K562 (cell line): Measurements from ENCODE around the gene HTR5A. TPM values are rescaled to one million over a fixed set of nuclear protein-coding genes. Genes with fewer than 3 reads are reported as not detected.

Experiments used
- ATAC-seq: fragments of 200-7000 bp; cut with Tn5 transposase; 3 replicates; pipeline ENCODE4 v1.9.1; 2020; ENCODE audit warnings: moderate library complexity
- BruUV-seq: library from RNA; stranded (reverse); fragments of 400-500 nt; replicated peaks from 2 replicates; lab custom pipeline; 2021; lab: Mats Ljungman, UMichigan
- CTCF ChIA-PET: fragments of 300-600 bp; formaldehyde crosslinking; extraction: SDS; loops from one replicate; lab custom pipeline; 2021; ENCODE audit warnings: low intra/inter-chr PET ratio; lab: Yijun Ruan, JAX
- POLR2A ChIA-PET: fragments of 300-600, 350-650 bp; sonication (Branson Sonifier 250); formaldehyde crosslinking; extraction: SDS; loops from one replicate; lab custom pipeline; 2021; ENCODE audit warnings: antibody characterized with exemption, inconsistent platforms; lab: Yijun Ruan, JAX
- DNase-seq, 4 experiments: peaks; one replicate each; pipeline versions ENCODE4 v3.0.0 to v3.0.0-alpha.2; 2011 to 2018; ENCODE audit warnings: low spot score in 3 of 4, mixed read lengths in 3 of 4; ENCODE audit errors: extremely low read depth in 1 of 4
- FAIRE-seq: peaks from 2 replicates; lab custom pipeline; 2011; peaks lifted over from hg19 to GRCh38; lab: Jason Lieb, UNC
- H2AFZ ChIP-seq: 2 replicates; pipeline ENCODE4 v1.6.0; 2011; ENCODE audit warnings: low read depth, low read length, control low read depth, inconsistent platforms
- H3K27ac ChIP-seq: fragments of 200-600 bp; 3 replicates; pipeline ENCODE4 v1.8.0; 2011; ENCODE audit warnings: low read depth, mild to moderate bottlenecking, control low read depth, inconsistent platforms, low read length, moderate library complexity, mixed read lengths; ENCODE audit errors: extremely low read depth
- H3K27me3 ChIP-seq, 2 experiments: fragments of 300-600 bp in 1 of 2; 2 replicates in 1 of 2; 3 replicates in 1 of 2; pipeline versions ENCODE4 v1.6.0 to v1.8.0; 2011; ENCODE audit warnings: inconsistent platforms in 2 of 2, low read length in 2 of 2, mild to moderate bottlenecking in 1 of 2, mixed read lengths in 1 of 2, moderate library complexity in 1 of 2; ENCODE audit not compliant: control insufficient read depth in 2 of 2, insufficient read depth in 2 of 2
- H3K36me3 ChIP-seq: fragments of 300-600 bp; 3 replicates; pipeline ENCODE4 v1.8.0; 2011; ENCODE audit warnings: mild to moderate bottlenecking, low read length, inconsistent platforms; ENCODE audit not compliant: control insufficient read depth, insufficient read depth
- H3K4me1 ChIP-seq, 2 experiments: fragments of 200-600 bp in 1 of 2; replicated peaks in 1 of 2; 2 replicates in 1 of 2; 3 replicates in 1 of 2; pipeline versions ENCODE4 v1.5.1 to v1.8.0; 2011; ENCODE audit warnings: inconsistent platforms in 2 of 2, low read length in 2 of 2, mild to moderate bottlenecking in 1 of 2, mixed read lengths in 1 of 2, moderate library complexity in 1 of 2; ENCODE audit not compliant: control insufficient read depth in 2 of 2, insufficient read depth in 2 of 2
- H3K4me2 ChIP-seq: 2 replicates; pipeline ENCODE4 v1.6.1; 2011; ENCODE audit warnings: low read length, control low read depth, inconsistent platforms, mixed read lengths; ENCODE audit not compliant: insufficient read depth
- H3K4me3 ChIP-seq: fragments of 200-600 bp; sonication (generic), shearing (Covaris generic); 2 replicates; pipeline ENCODE4 v1.5.1; 2016; ENCODE audit warnings: control low read depth, inconsistent platforms
- H3K79me2 ChIP-seq: fragments of 200-600 bp; 3 replicates; pipeline ENCODE4 v1.8.0; 2011; ENCODE audit warnings: low read length, inconsistent platforms; ENCODE audit not compliant: control insufficient read depth, insufficient read depth
- H3K9ac ChIP-seq, 2 experiments: 2 replicates each; pipeline versions ENCODE4 v1.6.0 to v1.6.1; 2011; ENCODE audit warnings: low read depth in 2 of 2, low read length in 2 of 2, control low read depth in 1 of 2, inconsistent platforms in 1 of 2, mild to moderate bottlenecking in 1 of 2, mixed read lengths in 1 of 2; ENCODE audit not compliant: insufficient read depth in 1 of 2
- H3K9me1 ChIP-seq: one replicate; pipeline ENCODE4 v1.6.0; 2011; ENCODE audit warnings: inconsistent platforms, mild to moderate bottlenecking, low read length, moderate library complexity; ENCODE audit not compliant: control insufficient read depth, insufficient read depth
- H3K9me3 ChIP-seq: replicated peaks from 2 replicates; pipeline ENCODE4 v1.5.1; 2011; ENCODE audit warnings: low read depth, low read length, inconsistent platforms; ENCODE audit not compliant: control insufficient read depth, insufficient read depth
- H4K20me1 ChIP-seq: replicated peaks from 2 replicates; pipeline ENCODE4 v1.6.1; 2011; ENCODE audit warnings: low read length, inconsistent platforms, mixed read lengths; ENCODE audit not compliant: control insufficient read depth, insufficient read depth
- BRF1 ChIP-seq: IDR thresholded peaks from 3 replicates; pipeline ENCODE4 v1.6.1; 2011; ENCODE audit warnings: borderline replicate concordance, mild to moderate bottlenecking; ENCODE audit not compliant: insufficient read length; ENCODE audit errors: extremely low read depth
- CLOCK ChIP-seq: fragments of 250-450 bp; sonication (Bioruptor Pico); IDR thresholded peaks from 2 replicates; pipeline ENCODE4 v1.4.0; 2020; ENCODE audit warnings: mild to moderate bottlenecking, moderate library complexity, borderline replicate concordance
- DMBX1 ChIP-seq: fragments of 250-450 bp; sonication (Bioruptor Pico); IDR thresholded peaks from 2 replicates; pipeline ENCODE4 v1.8.0; 2022; ENCODE audit warnings: inconsistent platforms, mild to moderate bottlenecking, moderate library complexity, borderline replicate concordance
- ERF ChIP-seq: fragments of 450-650 bp; formaldehyde crosslinking; IDR thresholded peaks from 2 replicates; pipeline ENCODE4 v1.4.0; 2020; ENCODE audit warnings: mild to moderate bottlenecking, mixed read lengths
- JUN ChIP-seq, 2 experiments: sonication (generic) in 1 of 2; formaldehyde crosslinking in 1 of 2; IDR thresholded peaks; 2 replicates each; pipeline versions ENCODE4 v1.6.1 to v1.8.0; 2012 to 2022; ENCODE audit warnings: borderline replicate concordance in 2 of 2, mild to moderate bottlenecking in 2 of 2, improper control_type of control experiment in 1 of 2, low read depth in 1 of 2, low read length in 1 of 2, missing genetic modification reagents in 1 of 2
- PTBP1 ChIP-seq: fragments of 200-400 bp; formaldehyde crosslinking; IDR thresholded peaks from 2 replicates; pipeline ENCODE4 v1.6.1; 2017; ENCODE audit warnings: low read depth, low read length
- SIN3B ChIP-seq: fragments of 450-650 bp; IDR thresholded peaks from 2 replicates; pipeline ENCODE4 v1.6.1; 2017; ENCODE audit warnings: low read depth, mild to moderate bottlenecking, moderate library complexity
- TEAD4 ChIP-seq, 2 experiments: sonication (generic) in 1 of 2; formaldehyde crosslinking in 1 of 2; IDR thresholded peaks; 2 replicates each; pipeline versions ENCODE4 v1.6.1 to v1.8.0; 2012 to 2022; ENCODE audit warnings: borderline replicate concordance in 1 of 2, inconsistent platforms in 1 of 2, low read length in 1 of 2, mild to moderate bottlenecking in 1 of 2, missing genetic modification reagents in 1 of 2
- TFAP4 ChIP-seq: sonication (generic); formaldehyde crosslinking; IDR thresholded peaks from 2 replicates; pipeline ENCODE4 v1.8.0; 2022; ENCODE audit warnings: missing genetic modification reagents, mild to moderate bottlenecking, moderate library complexity, borderline replicate concordance
- ZNF212 ChIP-seq: fragments of 450-650 bp; formaldehyde crosslinking; IDR thresholded peaks from 2 replicates; pipeline ENCODE4 v1.4.0; 2020; ENCODE audit warnings: mild to moderate bottlenecking
- ZNF316 ChIP-seq: fragments of 450-650 bp; IDR thresholded peaks from 2 replicates; pipeline ENCODE4 v1.6.1; 2016
- ZNF436 ChIP-seq: fragments of 250-450, 450-650 bp; sonication (Bioruptor Pico); formaldehyde crosslinking; IDR thresholded peaks from 2 replicates; pipeline ENCODE4 v1.7.0; 2020; ENCODE audit warnings: mild to moderate bottlenecking
- WGBS: fragments of 100-300 bp; shearing (Covaris generic); methylation state at CpG from one replicate; pipeline ENCODE4 v1.1.6; 2016; ENCODE audit warnings: low coverage, mixed read lengths; ENCODE audit not compliant: insufficient coverage; ENCODE audit errors: missing lambda C conversion rate; 5-methylcytosine and 5-hydroxymethylcytosine counted together
- in situ Hi-C: fragments of 300-500 bp; cut with MboI; formaldehyde crosslinking; loops from 4 replicates; pipeline ENCODE4 v1.15.0; 2018; ENCODE audit warnings: inconsistent platforms, mixed read lengths
- intact Hi-C: fragments of 100-400 bp; cut with micrococcal nuclease; formaldehyde crosslinking; loops from 2 replicates; pipeline ENCODE4 v1.14.2; 2022
- polyA plus RNA-seq, 8 experiments: library from polyadenylated mRNA; depleted of rRNA in 4 of 8; stranded (reverse) in 5 of 8; unstranded in 3 of 8; fragments of >200 nt; fragmentation: Nextera tagmentation in 2 of 8; fragmentation: Illumina TruSeq in 1 of 8; extraction: Ambion mirVana in 2 of 8; extraction: Trizol in 1 of 8; gene quantifications; 2 replicates each; pipeline versions ENCODE4 v1.2.1 to v1.2.3, GENCODE V29; 2011 to 2014; ENCODE audit warnings: inconsistent platforms in 1 of 8, missing spikeins in 1 of 8
- total RNA-seq, 7 experiments: library from RNA; depleted of rRNA in 6 of 7; stranded (reverse); fragments of >200 nt in 6 of 7; fragmentation: Illumina TruSeq in 2 of 7; extraction: Trizol in 2 of 7; gene quantifications; 2 replicates each; pipeline versions ENCODE4 v1.2.1 to v1.2.3, GENCODE V29; 2011 to 2021; ENCODE audit warnings: low replicate concordance in 1 of 7

Gene HTR5A
- total and polyA plus RNA-seq, 9 of the 15 experiments (the other 6 are each of a cell fraction or from before 2014, with no cell fraction given) = 0.06 TPM; not detected in 8

GRCh38 chr7:155120460-155120859, 50.3 kb downstream of the HTR5A start:
- intact Hi-C loops (no loop called here), in situ Hi-C loops (no loop called here)
- Histone ChIP-seq H3K79me2 (no peaks in the 10 kb centered on the region), H3K27me3 (peaks cover 13 to 32% of the 10 kb centered on the region in 2 experiments; a peak in 4 of 5 replicates), H2AFZ (no peak overlapping the region), H3K9ac (no peak overlapping the region), H3K9me3 (no peaks in the 10 kb centered on the region), H3K4me1 (no peaks in the 10 kb centered on the region), H3K27ac (no peak overlapping the region), H3K36me3 (no peaks in the 10 kb centered on the region), H3K4me2 (no peak overlapping the region), H4K20me1 (no peaks in the 10 kb centered on the region), H3K9me1 (no peaks in the 10 kb centered on the region), H3K4me3 (no peak overlapping the region)
- no TSS peak for BruUV-seq
- FAIRE-seq (no peak), DNase-seq (no peak), ATAC-seq (no peak)
- ChIA-PET POLR2A (interaction anchor here (0.7 to 1.2 kb wide), 2 partner anchors 11 to 14 kb away, joined by 3 to 4 read pairs; no protein-coding TSS in a partner anchor), CTCF (no interaction called here)
- 0% methylated on average over 4 of the region's 4 CpGs for WGBS
- TF ChIP-seq SIN3B (no peak), TFAP4 (CRISPR knock-in tag) (no peak)

- no peak overlapping the region for H3K4me3 ChIP-seq
- no peak for DNase-seq
- no peaks in the 10 kb centered on the region for H3K9me3 ChIP-seq
- FAIRE-seq = no peak
- BruUV-seq = no TSS peak
- no peaks in the 10 kb centered on the region for H3K79me2 ChIP-seq
- in situ Hi-C loops = no loop called here
- no peak for ATAC-seq
- no peaks in the 10 kb centered on the region for H3K9me1 ChIP-seq
- H3K27ac ChIP-seq = no peak overlapping the region
- no peaks in the 10 kb centered on the region for H3K36me3 ChIP-seq
- H2AFZ ChIP-seq = no peak overlapping the region
- POLR2A ChIA-PET = interaction anchor here (1.0 kb wide), 1 partner anchor 16 kb away, joined by 4 read pairs; no protein-coding TSS in a partner anchor
- H3K9ac ChIP-seq = no peak overlapping the region
- WGBS = under 1% methylated on average over 5 of the region's 5 CpGs
- H4K20me1 ChIP-seq = no peaks in the 10 kb centered on the region
- intact Hi-C loops = no loop called here
- CTCF ChIA-PET = no interaction called here
- H3K4me1 ChIP-seq = no peaks in the 10 kb centered on the region
- peaks cover 14 to 35% of the 10 kb centered on the region in 2 experiments; a peak in 3 of 5 replicates for H3K27me3 ChIP-seq
- no peak overlapping the region for H3K4me2 ChIP-seq
- TF ChIP-seq ZNF436 = no peak
- no peak for TF ChIP-seq ZNF212
- no peak for TF ChIP-seq DMBX1 (CRISPR knock-in tag)
- TF ChIP-seq JUN (IDR thresholded peaks at IDR 0.05; ENCODE audit: borderline replicate concordance, low read depth, low read length) = no peak
- no peak for TF ChIP-seq JUN (CRISPR knock-in tag; IDR thresholded peaks at IDR 0.05; ENCODE audit: borderline replicate concordance)
- TF ChIP-seq CLOCK (CRISPR knock-in tag) = no peak
- TF ChIP-seq ERF (CRISPR knock-in tag) = no peak
- TF ChIP-seq PTBP1 = no peak
- no peak for TF ChIP-seq TEAD4 (IDR thresholded peaks at IDR 0.05; ENCODE audit: low read length)
- TF ChIP-seq TEAD4 (CRISPR knock-in tag; IDR thresholded peaks at IDR 0.05; ENCODE audit: borderline replicate concordance) = no peak
- TF ChIP-seq BRF1 = no peak
- no peak for TF ChIP-seq ZNF316
Measured at GRCh38 chr7:155122831-155123230, 52.7 kb downstream of the HTR5A start.
